Endothelial cell (in vitro differentiated cells): ENCODE measurements around the gene FOSL2. TPM values are rescaled to one million over a fixed set of nuclear protein-coding genes. Genes with fewer than 3 reads are reported as not detected.
"Not testable (repeated sequence)": the region's sequence is repeated elsewhere in the genome, so short reads cannot be mapped to it uniquely, and the experiment has no call there.

Experiments used
- DNase-seq: peaks from one replicate; pipeline ENCODE4 v3.0.0; 2021; ENCODE audit warnings: low spot score
- H3K27ac Mint-ChIP-seq: one replicate; pipeline ENCODE4 v1.8.0; 2021; ENCODE audit warnings: mixed read lengths, inconsistent platforms; ENCODE audit not compliant: unreplicated experiment
- H3K27me3 Mint-ChIP-seq: one replicate; pipeline ENCODE4 v1.8.0; 2021; ENCODE audit warnings: mild to moderate bottlenecking, moderate library complexity, mixed read lengths, inconsistent platforms; ENCODE audit not compliant: unreplicated experiment
- H3K36me3 Mint-ChIP-seq: one replicate; pipeline ENCODE4 v1.8.0; 2021; ENCODE audit warnings: mild to moderate bottlenecking, low read depth, mixed read lengths, inconsistent platforms; ENCODE audit not compliant: unreplicated experiment
- H3K4me1 Mint-ChIP-seq: one replicate; pipeline ENCODE4 v1.8.0; 2021; ENCODE audit warnings: mild to moderate bottlenecking, mixed read lengths, inconsistent platforms; ENCODE audit not compliant: unreplicated experiment
- H3K4me3 Mint-ChIP-seq: one replicate; pipeline ENCODE4 v1.8.0; 2021; ENCODE audit warnings: mild to moderate bottlenecking, mixed read lengths, inconsistent platforms; ENCODE audit not compliant: unreplicated experiment
- H3K9me3 Mint-ChIP-seq: one replicate; pipeline ENCODE4 v1.8.0; 2021; ENCODE audit warnings: mixed read lengths, inconsistent platforms; ENCODE audit not compliant: unreplicated experiment
- total RNA-seq: library from RNA; stranded (reverse); fragmentation: NEBNext Ultra II Directional; extraction: Animal tissue kit (Norgen Biotek cat#: 25700); gene quantifications from one replicate; pipeline ENCODE4 v1.2.1, GENCODE V29; 2021; ENCODE audit not compliant: unreplicated experiment
- TF ChIP-seq, protein P1 (sequence below): fragments of 200-600 bp; sonication (generic); IDR thresholded peaks from one replicate; pipeline ENCODE4 v1.5.0; 2021; ENCODE audit warnings: antibody characterized with exemption; ENCODE audit not compliant: unreplicated experiment

The FOSL2 gene
- total RNA-seq, 1 donor from 2014 or later = 24.4 TPM

GRCh38 chr2:28370354-28370753, 22.3 kb upstream of the FOSL2 start:
- peaks cover 17% of the 10 kb centered on the region for H3K4me1 Mint-ChIP-seq
- TF ChIP-seq, protein P1, sequence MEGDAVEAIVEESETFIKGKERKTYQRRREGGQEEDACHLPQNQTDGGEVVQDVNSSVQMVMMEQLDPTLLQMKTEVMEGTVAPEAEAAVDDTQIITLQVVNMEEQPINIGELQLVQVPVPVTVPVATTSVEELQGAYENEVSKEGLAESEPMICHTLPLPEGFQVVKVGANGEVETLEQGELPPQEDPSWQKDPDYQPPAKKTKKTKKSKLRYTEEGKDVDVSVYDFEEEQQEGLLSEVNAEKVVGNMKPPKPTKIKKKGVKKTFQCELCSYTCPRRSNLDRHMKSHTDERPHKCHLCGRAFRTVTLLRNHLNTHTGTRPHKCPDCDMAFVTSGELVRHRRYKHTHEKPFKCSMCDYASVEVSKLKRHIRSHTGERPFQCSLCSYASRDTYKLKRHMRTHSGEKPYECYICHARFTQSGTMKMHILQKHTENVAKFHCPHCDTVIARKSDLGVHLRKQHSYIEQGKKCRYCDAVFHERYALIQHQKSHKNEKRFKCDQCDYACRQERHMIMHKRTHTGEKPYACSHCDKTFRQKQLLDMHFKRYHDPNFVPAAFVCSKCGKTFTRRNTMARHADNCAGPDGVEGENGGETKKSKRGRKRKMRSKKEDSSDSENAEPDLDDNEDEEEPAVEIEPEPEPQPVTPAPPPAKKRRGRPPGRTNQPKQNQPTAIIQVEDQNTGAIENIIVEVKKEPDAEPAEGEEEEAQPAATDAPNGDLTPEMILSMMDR = no peak
- no peak for DNase-seq
- H3K9me3 Mint-ChIP-seq = no peaks in the 10 kb centered on the region
- H3K27ac Mint-ChIP-seq = no peak overlapping the region
- H3K4me3 Mint-ChIP-seq = no peak overlapping the region
- no peaks in the 10 kb centered on the region for H3K36me3 Mint-ChIP-seq
- peaks cover 7% of the 10 kb centered on the region for H3K27me3 Mint-ChIP-seq

DNA sequence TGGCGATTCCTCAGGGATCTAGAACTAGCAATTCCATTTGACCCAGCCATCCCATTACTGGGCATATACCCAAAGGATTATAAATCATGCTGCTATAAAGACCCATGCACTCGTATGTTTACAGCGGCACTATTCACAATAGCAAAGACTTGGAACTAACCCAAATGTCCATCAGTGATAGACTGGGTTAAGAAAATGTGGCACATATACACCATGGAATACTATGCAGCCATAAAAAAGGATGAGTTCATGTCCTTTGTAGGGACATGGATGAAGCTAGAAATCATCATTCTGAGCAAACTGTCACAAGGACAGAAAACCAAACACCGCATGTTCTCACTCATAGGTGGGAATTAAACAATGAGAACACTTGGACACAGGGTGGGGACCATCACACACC, 20.9 kb upstream of the FOSL2 start:
- DNase-seq, H3K36me3 Mint-ChIP-seq, H3K9me3 Mint-ChIP-seq, H3K27ac Mint-ChIP-seq, H3K4me3 Mint-ChIP-seq, H3K27me3 Mint-ChIP-seq: not testable (repeated sequence)
- peaks cover 11% of the 10 kb centered on the region for H3K4me1 Mint-ChIP-seq

GRCh38 chr2:28373854-28374253, 18.8 kb upstream of the FOSL2 start:
- peaks cover 2% of the 10 kb centered on the region for H3K4me1 Mint-ChIP-seq
- H3K27me3 Mint-ChIP-seq = peaks cover 5% of the 10 kb centered on the region
- no peak overlapping the region for H3K4me3 Mint-ChIP-seq
- no peaks in the 10 kb centered on the region for H3K36me3 Mint-ChIP-seq
- no peak for DNase-seq
- H3K9me3 Mint-ChIP-seq = no peaks in the 10 kb centered on the region
- H3K27ac Mint-ChIP-seq = no peak overlapping the region
- TF ChIP-seq, protein P1 = no peak

- H3K36me3 Mint-ChIP-seq = no peaks in the 10 kb centered on the region
- H3K4me3 Mint-ChIP-seq = no peak overlapping the region
- no peak for DNase-seq
- H3K4me1 Mint-ChIP-seq = peaks cover 3% of the 10 kb centered on the region
- no peaks in the 10 kb centered on the region for H3K9me3 Mint-ChIP-seq
- no peak overlapping the region for H3K27ac Mint-ChIP-seq
- peaks cover 3% of the 10 kb centered on the region for H3K27me3 Mint-ChIP-seq
- TF ChIP-seq, protein P1 = no peak
These were observed 18.3 kb upstream of the FOSL2 start for GRCh38 chr2:28374331-28374730.

GRCh38 chr2:28375236-28375635, 17.4 kb upstream of the FOSL2 start:
- TF ChIP-seq, protein P1 = no peak
- no peaks in the 10 kb centered on the region for H3K9me3 Mint-ChIP-seq
- peaks cover 3% of the 10 kb centered on the region for H3K27me3 Mint-ChIP-seq
- H3K27ac Mint-ChIP-seq = no peak overlapping the region
- H3K36me3 Mint-ChIP-seq = no peaks in the 10 kb centered on the region
- H3K4me1 Mint-ChIP-seq = peaks cover 7% of the 10 kb centered on the region
- H3K4me3 Mint-ChIP-seq = no peak overlapping the region
- no peak for DNase-seq
